SH-SY5Y (cell line): ENCODE measurements around the gene RGS11.

ENCODE experiments used
- GATA2 ChIP-seq: IDR thresholded peaks from 2 replicates; pipeline ENCODE4 v1.6.1; 2011; ENCODE audit warnings: mild to moderate bottlenecking, low read depth, low read length
- GATA3 ChIP-seq: IDR thresholded peaks from 2 replicates; pipeline ENCODE4 v1.6.1; 2011; ENCODE audit warnings: low read depth, mild to moderate bottlenecking, low read length, moderate library complexity

RGS11 gene

DNA sequence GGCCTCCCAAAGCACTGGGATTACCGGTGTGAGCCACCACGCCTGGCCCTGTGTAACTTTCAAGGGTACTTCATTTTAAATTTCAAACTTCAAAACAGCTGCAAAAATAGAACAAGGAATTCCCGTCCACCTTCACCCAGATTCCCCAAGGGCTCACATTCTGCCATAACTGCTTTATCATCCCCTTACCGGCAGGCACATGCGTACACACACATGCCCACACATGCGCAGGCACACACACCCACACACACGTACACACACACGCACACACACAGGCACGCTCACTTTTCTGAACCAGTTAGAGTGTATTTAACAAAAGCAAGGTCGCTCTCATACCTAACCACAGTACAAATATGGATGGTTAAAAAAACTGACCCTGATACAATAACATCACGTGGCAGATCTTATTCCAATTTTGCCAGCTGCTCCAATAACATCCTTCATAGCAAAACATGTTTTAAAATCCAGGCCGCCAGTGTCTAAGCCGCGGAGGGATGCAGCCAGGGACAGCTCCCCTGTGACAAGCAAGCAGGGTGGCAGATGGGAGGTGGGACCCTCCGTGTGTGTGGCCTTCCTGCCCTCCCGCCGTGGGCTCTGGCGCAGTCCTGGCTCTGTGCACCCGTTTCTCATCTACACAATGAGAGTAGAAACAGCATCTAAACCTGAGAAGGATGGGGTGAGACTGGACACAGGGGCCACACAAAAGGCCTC, 30.3 kb upstream of the RGS11 start:
- no peak for TF ChIP-seq GATA2
- TF ChIP-seq GATA3 = no peak

DNA sequence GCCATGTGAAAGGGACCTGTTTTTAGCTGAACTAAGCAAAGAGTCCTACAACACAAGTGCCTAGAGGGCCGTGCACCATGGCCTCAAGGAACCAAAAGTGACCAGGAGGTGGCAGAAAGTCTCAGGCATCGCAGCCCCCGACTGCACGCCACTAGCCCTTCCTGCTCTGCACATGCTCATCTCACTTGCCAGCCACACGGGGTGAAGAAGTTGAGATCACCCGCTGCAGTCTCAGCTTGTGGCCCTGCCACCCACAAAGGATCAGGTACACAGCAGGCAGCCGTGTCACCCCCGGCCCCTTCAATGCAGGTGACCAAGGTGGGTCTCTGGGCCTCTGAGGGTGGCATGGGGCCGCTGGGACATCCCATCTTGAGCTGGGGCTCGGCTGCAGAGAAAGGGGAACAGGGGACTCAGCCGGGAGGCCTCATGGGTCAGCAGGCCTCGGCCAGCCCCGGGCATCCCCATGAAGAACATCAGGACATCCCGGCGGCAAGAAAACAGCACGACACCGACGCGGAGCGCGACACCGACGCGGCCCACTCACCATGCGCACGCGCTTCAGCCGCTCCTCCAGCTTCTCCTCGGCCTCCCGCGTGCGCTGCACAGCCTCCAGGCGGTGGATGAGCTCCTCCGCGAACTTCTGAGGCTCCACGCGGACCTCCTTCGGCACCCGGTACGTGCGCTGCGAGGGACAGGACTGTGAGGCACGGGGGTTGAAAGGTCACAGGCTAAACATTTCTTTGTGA, 28.2 kb upstream of the RGS11 start:
- no peak for TF ChIP-seq GATA3
- TF ChIP-seq GATA2 = no peak

DNA sequence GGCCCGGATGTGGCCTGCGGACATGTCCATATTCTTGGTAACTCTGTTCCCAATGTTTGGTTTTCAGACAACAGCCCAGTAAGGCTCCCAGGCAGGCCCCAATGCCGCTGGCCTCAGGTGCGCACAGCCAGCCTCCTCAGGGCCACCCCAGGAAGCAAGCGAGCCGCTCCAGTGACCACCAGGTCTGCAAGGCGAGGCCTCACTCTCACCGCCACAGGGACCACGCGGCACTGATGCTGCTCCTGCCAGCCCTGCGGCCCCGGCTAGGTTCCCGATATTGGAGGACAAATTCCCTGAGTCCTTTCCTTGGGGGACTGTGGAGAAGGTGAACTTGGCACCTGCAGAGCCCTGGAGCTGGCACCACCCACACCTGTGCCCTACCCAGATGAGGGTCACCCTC, 26.2 kb upstream of the RGS11 start:
- TF ChIP-seq GATA3 = no peak
- TF ChIP-seq GATA2 = no peak

DNA sequence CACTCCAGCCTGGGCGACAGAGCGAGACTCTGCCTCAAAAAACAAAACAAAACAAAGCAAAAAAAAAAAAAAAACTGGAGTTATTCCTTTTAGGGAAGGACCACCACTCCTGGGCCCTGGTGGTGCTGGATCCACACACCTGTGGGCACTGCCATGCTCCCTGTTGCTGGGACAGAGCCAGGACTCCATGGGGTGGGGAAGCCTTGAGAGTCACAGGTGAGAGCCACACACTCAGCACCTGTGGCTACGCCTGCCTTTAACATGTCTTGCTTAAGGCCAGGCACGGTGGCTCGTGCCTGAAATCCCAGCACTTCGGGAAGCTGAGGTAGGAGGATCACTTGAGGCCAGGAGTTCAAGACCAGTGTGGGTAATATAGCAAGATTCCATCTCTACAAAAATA, 25.5 kb upstream of the RGS11 start:
- TF ChIP-seq GATA2 (no peak), GATA3 (no peak)

DNA sequence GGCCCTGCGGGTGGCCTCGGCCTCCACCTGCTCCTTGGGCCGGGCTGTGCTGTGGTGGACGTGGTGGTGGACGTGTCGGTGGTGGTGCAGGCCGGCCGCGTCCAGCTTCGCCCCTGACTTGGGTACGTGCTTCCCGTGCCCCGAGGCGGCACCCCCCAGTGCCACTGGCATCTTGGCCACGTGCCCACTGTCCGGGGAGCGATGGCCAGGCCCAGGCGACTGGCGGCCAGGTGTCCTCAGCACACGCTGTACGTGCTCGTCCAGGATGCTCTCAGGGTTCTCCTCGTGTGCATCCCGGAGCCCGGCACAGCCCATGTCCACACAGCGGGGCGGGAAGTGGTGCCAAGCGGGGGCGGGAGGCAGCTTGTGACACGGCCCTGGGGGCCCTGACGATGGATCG, 22.1 kb upstream of the RGS11 start:
- TF ChIP-seq GATA3 = no peak

DNA sequence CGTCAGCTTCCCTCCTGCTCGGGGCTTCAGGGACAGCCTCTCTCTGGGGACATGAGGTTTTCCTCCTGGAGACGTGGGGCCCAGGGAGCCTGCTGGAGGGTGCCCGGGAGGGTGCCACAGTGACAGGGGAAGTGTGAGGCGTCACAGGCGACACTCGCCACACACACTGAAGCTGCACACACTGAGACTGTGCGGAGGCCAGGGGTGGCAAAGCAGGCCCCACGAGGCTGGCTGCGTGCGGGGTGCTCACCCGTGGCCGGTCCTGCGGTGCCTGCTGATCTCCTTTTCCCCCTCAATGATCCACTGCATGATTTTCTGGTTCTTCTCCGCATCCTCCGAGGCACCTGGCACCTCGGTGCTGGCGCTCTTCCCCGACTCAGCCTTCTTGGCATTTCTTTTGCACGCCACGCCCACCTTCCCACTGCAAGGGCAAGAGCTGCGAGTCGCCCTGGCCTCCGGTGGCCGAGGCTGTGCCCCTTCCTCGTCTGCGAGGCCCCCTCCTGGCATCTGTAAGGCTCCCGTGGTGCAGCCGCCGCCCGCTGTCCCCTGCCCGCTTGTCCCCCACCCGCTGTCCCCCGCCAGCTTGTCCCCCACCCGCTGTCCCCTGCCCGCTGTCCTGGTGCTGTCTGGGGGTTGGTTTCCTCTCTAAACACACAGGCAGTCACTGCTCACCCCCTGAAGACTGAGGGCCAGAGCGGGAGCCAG, 21.2 kb upstream of the RGS11 start:
- TF ChIP-seq GATA2 = no peak
- no peak for TF ChIP-seq GATA3

DNA sequence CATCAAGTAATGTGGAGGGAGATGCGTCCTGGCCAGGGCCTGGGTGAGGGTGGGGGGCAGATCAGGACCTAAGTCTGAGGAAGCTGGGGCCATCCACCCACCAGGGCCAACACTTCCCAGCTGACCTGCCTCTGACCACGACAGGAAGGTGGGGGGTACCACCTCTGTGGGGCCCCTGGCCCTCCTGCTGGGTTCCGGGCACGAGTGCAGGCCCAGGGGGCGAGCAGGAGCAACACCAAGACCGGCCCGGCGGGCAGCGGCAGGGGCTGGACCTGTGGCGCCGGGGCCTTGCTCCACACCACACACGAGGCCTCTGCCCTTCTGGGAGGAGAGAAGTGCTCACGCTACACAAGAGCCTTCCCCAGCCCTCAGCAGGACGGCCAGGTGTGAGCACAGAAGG, 20.5 kb upstream of the RGS11 start:
- TF ChIP-seq GATA3 (no peak), GATA2 (no peak)

DNA sequence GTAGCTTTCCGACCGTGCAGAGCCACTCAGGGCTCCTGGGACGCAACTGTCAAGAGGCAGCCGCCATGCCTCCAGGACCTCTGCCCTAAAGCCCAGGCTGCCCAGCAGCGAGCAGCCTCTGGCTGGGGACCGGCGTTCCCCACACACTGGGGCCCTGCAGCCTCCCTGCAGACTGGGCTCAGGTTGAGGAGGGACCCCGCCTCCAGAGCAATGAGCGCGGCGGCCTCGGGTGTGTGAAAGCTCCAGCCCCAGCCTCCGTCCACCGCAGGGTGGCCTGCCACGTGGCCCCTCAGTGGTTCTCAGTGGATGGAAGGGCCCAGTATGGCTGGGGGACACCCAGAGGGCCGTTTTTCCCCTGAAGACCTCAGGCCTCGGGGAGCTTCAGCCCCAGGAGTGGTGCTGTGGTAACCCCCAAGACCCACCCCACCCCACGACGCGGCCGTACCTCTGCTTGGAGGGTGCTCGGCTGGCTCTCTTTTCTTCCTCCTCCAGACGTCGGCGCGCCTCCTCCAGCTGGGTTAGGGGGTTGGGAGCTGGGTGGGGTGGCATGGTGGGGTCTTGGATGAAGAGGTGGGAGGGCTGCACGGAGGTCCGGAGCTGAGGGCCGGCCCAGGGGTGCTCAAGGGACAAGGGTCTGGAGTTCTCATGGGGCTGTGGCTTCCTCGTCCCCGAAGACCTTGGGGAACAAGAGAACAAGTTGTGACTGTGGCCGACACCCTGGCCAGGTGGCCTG, 17.5 kb upstream of the RGS11 start:
- TF ChIP-seq GATA2 (no peak), GATA3 (no peak)

DNA sequence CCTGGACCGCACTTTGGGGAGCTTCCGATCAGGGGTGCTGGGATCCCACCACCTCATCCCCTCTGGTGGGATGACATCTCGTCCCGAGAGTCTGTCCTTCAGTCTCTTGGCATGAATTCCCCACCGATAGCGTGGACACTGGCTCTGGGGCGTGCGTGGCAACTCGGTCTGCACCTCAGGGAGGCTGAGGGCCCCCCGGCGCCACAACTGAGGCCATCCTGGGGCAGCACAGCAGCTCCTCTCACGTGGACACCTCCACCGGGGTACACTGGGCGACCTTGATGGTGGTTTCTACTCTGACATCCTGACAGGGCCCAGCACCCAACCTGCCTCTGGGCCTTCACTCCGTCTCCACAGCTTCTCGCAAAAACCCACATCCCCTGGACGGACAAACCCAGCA, 15.8 kb upstream of the RGS11 start:
- TF ChIP-seq GATA3 (no peak), GATA2 (no peak)

DNA sequence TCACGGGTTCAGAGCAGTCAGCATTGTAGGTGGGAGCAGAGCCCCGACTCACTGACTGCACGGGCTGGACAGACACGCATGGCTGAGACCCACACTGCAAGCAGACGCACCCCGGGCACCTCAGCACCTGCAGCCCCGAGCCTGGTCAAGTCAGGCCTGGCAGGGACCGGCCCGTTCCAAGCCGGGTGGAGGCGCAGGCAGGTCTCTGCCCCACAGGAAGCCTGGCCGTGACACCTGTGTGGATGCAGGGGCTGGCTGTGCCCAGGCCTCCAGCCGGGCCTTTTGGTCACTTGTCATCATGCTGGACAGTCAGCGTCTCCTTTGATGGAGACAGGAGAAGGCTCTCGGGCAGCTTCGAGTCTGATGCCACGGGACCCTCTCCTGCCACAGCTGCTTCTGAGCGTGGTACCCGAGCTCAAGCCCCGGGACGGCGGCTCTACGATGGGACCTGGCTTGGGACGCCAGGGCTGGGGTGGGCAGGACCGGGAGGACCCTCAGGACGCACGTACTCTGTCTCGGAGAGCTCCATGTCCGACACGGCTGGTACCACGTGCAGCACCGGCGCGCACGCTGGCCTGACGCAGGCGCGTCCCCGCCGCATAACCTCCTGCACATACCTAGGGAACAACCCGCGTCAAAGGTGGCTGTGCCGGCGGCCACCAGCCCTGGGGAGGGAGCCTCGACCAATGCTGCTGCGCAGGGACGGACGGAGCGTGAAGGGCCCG, 15.1 kb upstream of the RGS11 start:
- TF ChIP-seq GATA2 (no peak), GATA3 (no peak)

DNA sequence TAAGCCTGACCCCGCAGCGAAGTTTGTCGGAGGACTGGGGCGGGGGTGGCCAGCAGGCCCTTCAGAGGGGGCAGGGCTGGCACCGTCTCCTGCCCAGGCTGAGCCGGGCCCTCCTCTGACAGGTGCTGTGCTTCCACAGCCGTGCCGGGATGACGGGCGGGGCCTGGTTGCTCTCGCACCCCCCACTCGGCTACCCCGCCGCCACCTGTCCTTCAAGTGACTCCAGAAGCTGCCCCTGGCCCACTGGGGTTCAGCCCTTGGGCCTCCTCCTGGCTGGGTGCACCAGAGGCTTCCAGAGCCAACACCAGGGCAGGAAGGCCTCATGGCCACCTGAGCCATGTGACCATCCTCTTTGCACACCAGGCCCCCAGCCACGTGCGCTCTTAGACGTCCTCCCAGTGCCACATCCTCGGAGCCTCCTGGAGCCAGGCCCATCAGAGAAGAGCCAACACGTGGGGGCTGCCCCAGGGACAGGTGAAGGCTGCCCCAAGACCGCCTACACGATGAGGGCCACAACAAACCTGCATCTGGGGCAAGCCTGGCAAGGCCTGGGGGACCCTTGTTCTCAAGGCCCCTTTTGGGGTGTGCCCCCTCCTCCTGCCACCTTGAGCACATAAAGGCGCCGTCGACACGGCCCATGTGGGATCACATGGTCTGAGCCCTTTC, 14.4 kb upstream of the RGS11 start:
- TF ChIP-seq GATA2 (no peak), GATA3 (no peak)

DNA sequence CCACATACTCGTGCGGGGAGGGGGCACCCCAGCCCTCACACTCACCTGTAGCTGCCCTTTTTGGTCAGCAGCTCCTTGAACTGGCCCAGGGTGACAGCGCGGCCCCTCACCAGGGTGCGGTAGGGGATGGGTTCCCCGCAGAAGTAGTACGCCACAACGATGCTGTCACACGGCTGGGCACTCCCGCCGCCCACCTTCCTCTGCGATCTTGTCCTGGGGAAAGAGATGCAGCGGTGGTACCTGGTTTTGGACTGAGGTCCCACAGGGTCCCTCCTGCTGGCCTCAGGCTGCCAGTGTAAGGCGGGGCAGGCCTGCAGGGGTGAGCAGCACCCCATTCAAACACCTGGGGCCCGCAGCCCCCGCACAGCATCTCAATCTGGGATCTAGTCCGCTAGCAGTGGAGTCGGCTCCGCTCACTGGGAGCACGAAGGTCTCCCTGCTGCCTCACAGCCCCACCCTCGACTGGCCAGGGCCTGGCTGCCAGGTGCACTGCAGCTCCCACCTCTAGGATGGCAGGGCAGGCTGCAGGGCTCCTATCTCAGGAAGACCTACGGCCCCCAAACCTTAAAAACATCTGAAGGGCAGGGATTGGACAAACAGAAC, 13.8 kb upstream of the RGS11 start:
- no peak for TF ChIP-seq GATA2
- no peak for TF ChIP-seq GATA3

DNA sequence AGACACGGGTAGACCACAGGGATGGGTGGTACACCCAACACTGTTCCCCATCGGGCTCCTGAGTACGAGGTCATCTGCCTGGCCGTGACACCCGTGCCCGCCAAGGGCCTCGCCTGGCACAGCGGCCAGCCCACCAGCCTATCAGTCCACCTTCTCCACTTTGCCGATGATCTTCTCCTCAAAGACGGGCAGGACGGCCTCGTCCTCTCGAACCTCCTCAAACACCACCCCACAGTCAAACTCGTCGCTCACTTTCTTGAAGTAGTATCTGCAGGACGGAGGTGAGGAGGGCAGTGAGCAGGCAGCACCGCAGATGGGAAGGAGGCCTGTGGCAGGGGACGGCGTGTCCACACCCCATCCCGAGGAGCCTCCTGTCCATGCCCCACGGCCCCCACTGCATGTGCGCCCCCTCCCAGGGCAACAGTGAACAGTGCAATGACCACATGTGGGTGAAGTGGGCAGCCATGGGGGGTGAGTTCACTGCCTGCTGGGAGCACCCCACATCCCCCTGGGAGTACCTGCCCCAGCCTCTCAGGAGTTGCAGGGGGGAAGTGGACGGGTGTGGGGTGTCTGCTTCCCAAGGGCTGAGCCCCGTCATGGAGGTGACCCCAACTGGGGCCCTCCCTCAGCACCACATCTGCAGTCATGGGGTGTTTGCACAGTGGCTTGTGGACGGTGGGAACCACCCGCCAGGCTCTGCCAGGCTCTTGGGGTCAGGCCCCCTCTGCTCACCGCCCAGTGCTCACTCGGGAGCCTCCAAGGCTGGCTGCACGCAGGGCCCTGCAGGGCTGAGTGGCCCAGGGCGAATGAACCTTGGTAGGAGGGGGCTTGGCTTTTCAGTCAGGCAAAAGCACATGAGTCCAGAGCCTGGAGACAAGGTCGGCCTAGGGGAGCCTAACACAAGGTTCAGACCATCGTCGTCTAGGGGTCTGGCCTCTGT, 12.5 kb upstream of the RGS11 start:
- TF ChIP-seq GATA3 (no peak), GATA2 (no peak)
